Mucosa of descending colon (tissue), 3 donors: Measurements from ENCODE around the gene PTPRS. TPM values are rescaled to one million over a fixed set of nuclear protein-coding genes. Genes with fewer than 3 reads are reported as not detected.

Experiments used
- ATAC-seq: fragments of 200-7000 bp; cut with Tn5 transposase; one replicate; pipeline ENCODE4 v1.9.1; 2020; ENCODE audit warnings: mild to moderate bottlenecking, moderate library complexity
- DNase-seq, 3 donors: peaks; one replicate each; pipeline ENCODE4 v3.0.0-alpha.2; 2020
- H3K36me3 ChIP-seq: fragments of 200-600 bp; one replicate; pipeline ENCODE4 v1.8.0; 2021; ENCODE audit warnings: low read depth, mild to moderate bottlenecking
- H3K4me1 ChIP-seq: fragments of 200-600 bp; one replicate; pipeline ENCODE4 v1.8.0; 2021; ENCODE audit warnings: low read depth, mild to moderate bottlenecking
- H3K4me3 ChIP-seq: fragments of 200-600 bp; one replicate; pipeline ENCODE4 v1.8.0; 2021; ENCODE audit warnings: mild to moderate bottlenecking
- H3K9me3 ChIP-seq: fragments of 200-600 bp; one replicate; pipeline ENCODE4 v1.8.0; 2021; ENCODE audit warnings: mild to moderate bottlenecking
- CTCF ChIP-seq: fragments of 200-600 bp; IDR thresholded peaks from one replicate; pipeline ENCODE4 v1.8.0; 2022; ENCODE audit warnings: antibody characterized with exemption, mild to moderate bottlenecking
- intact Hi-C, 2 donors: fragments of 100-400 bp; cut with DNase I in 1 of 2; cut with micrococcal nuclease in 1 of 2; formaldehyde crosslinking; loops; one replicate each; pipeline versions ENCODE4 v1.11.0 to v1.11.1; 2022; cut with DNase I, micrococcal nuclease
- total RNA-seq, 3 donors: library from RNA; stranded (reverse); fragmentation: NEBNext Ultra II Directional in 2 of 3; extraction: Animal tissue kit (Norgen Biotek cat#: 25700) in 2 of 3; gene quantifications; one replicate each; pipeline versions ENCODE4 v1.2.1 to v1.2.4, GENCODE V29; 2021 to 2023
- donor health status: DM: no; HTN: no; CAD: no; lungs with moderate emphysema.
- donor health status: DM: no; HTN: no; CAD: no.
- donor health status: DM: no; HTN: yes; CAD: no.

PTPRS gene
- total RNA-seq, 3 donors from 2014 or later, result 7.2 to 131 (median 22.5) TPM

GRCh38 chr19:5352229-5352763 is 11.7 kb upstream of the PTPRS start:
- no peaks in the 10 kb centered on the region for H3K9me3 ChIP-seq
- intact Hi-C loops, result no loop called here
- DNase-seq, result no peak
- H3K4me1 ChIP-seq, result no peaks in the 10 kb centered on the region
- ATAC-seq, result no peak
- TF ChIP-seq CTCF, result no peak
- no peaks in the 10 kb centered on the region for H3K36me3 ChIP-seq
- H3K4me3 ChIP-seq, result no peak overlapping the region

GRCh38 chr19:5351731-5352228 is 11.2 kb upstream of the PTPRS start:
- no peaks in the 10 kb centered on the region for H3K36me3 ChIP-seq
- intact Hi-C loops, result no loop called here
- H3K4me3 ChIP-seq, result no peak overlapping the region
- DNase-seq (no peak), ATAC-seq (no peak)
- H3K4me1 ChIP-seq, result no peaks in the 10 kb centered on the region
- no peaks in the 10 kb centered on the region for H3K9me3 ChIP-seq
- TF ChIP-seq CTCF, result no peak

GRCh38 chr19:5349041-5349440 is 8.4 kb upstream of the PTPRS start:
- Histone ChIP-seq H3K36me3 (no peaks in the 10 kb centered on the region), H3K9me3 (no peaks in the 10 kb centered on the region), H3K4me1 (no peaks in the 10 kb centered on the region), H3K4me3 (no peak overlapping the region)
- no peak for ATAC-seq
- no peak for TF ChIP-seq CTCF
- intact Hi-C loops, result no loop called here
- no peak for DNase-seq

- no peak for DNase-seq
- no peak overlapping the region for H3K4me3 ChIP-seq
- intact Hi-C loops, result no loop called here
- H3K36me3 ChIP-seq, result no peaks in the 10 kb centered on the region
- no peaks in the 10 kb centered on the region for H3K9me3 ChIP-seq
- no peak for TF ChIP-seq CTCF
- no peaks in the 10 kb centered on the region for H3K4me1 ChIP-seq
- ATAC-seq, result no peak
These were observed 5.3 kb upstream of the PTPRS start for GRCh38 chr19:5345895-5346386.

- no peak for ATAC-seq
- TF ChIP-seq CTCF, result no peak
- intact Hi-C loops, result no loop called here
- peaks cover 4% of the 10 kb centered on the region for H3K4me1 ChIP-seq
- no peak for DNase-seq
- H3K36me3 ChIP-seq, result no peaks in the 10 kb centered on the region
- H3K4me3 ChIP-seq, result no peak overlapping the region
- no peaks in the 10 kb centered on the region for H3K9me3 ChIP-seq
These were observed 3.2 kb upstream of the PTPRS start for GRCh38 chr19:5343848-5344247.
